ENCODE data around the gene BBS9. TPM values are rescaled to one million over a fixed set of nuclear protein-coding genes. Genes with fewer than 3 reads are reported as not detected.

BBS9 gene
- total RNA-seq, 1 donor from 2014 or later, result 18.6 TPM

- intact Hi-C loops (cut with micrococcal nuclease), result no loop called here
- Mint-ChIP-seq H3K36me3 (ENCODE audit: low read depth) (peaks cover 40% of the 10 kb centered on the region), H3K4me1 (peaks cover 8% of the 10 kb centered on the region), H3K27me3 (no peaks in the 10 kb centered on the region), H3K9me3 (no peaks in the 10 kb centered on the region), H3K4me3 (no peak overlapping the region), H3K27ac (no peak overlapping the region)
- ChIA-PET CTCF (no interaction called here), POLR2A (no interaction called here)
- TF ChIP-seq CTCF (IDR thresholded peaks at IDR 0.05), result no peak
- DNase-seq (no peak), ATAC-seq (ENCODE audit: low read depth) (no peak)
These were observed 243.8 kb downstream of the BBS9 start for GRCh38 chr7:33373195-33373594.

- Mint-ChIP-seq H3K4me3 (no peak overlapping the region), H3K27me3 (no peaks in the 10 kb centered on the region), H3K36me3 (ENCODE audit: low read depth) (peaks cover 23% of the 10 kb centered on the region), H3K4me1 (no peaks in the 10 kb centered on the region), H3K9me3 (no peaks in the 10 kb centered on the region), H3K27ac (no peak overlapping the region)
- POLR2A ChIA-PET, result no interaction called here
- ATAC-seq (ENCODE audit: low read depth), result no peak
- CTCF ChIA-PET, result no interaction called here
- no peak for DNase-seq
- no peak for TF ChIP-seq CTCF (IDR thresholded peaks at IDR 0.05)
- intact Hi-C loops (cut with micrococcal nuclease), result no loop called here
These were observed 250.6 kb downstream of the BBS9 start for GRCh38 chr7:33379891-33380525.

GRCh38 chr7:33388332-33388731, 259.0 kb downstream of the BBS9 start:
- Mint-ChIP-seq H3K36me3 (ENCODE audit: low read depth) (peaks cover 26% of the 10 kb centered on the region), H3K9me3 (no peaks in the 10 kb centered on the region), H3K27me3 (no peaks in the 10 kb centered on the region), H3K4me3 (no peak overlapping the region), H3K27ac (no peak overlapping the region), H3K4me1 (no peaks in the 10 kb centered on the region)
- DNase-seq (no peak), ATAC-seq (ENCODE audit: low read depth) (no peak)
- CTCF ChIA-PET, result no interaction called here
- POLR2A ChIA-PET, result no interaction called here
- no peak for TF ChIP-seq CTCF (IDR thresholded peaks at IDR 0.05)
- intact Hi-C loops (cut with micrococcal nuclease), result no loop called here

GRCh38 chr7:33392148-33392547, 262.8 kb downstream of the BBS9 start:
- peaks cover 4% of the 10 kb centered on the region for H3K9me3 Mint-ChIP-seq
- H3K4me3 Mint-ChIP-seq, result no peak overlapping the region
- ATAC-seq (ENCODE audit: low read depth) (no peak), DNase-seq (no peak)
- ChIA-PET CTCF (no interaction called here), POLR2A (no interaction called here)
- H3K36me3 Mint-ChIP-seq (ENCODE audit: low read depth), result peaks cover 34% of the 10 kb centered on the region
- intact Hi-C loops (cut with micrococcal nuclease), result no loop called here
- no peak for TF ChIP-seq CTCF (IDR thresholded peaks at IDR 0.05)
- H3K27me3 Mint-ChIP-seq, result no peaks in the 10 kb centered on the region
- no peak overlapping the region for H3K27ac Mint-ChIP-seq
- H3K4me1 Mint-ChIP-seq, result no peaks in the 10 kb centered on the region

- H3K27ac Mint-ChIP-seq, result no peak overlapping the region
- no peaks in the 10 kb centered on the region for H3K4me1 Mint-ChIP-seq
These were observed 264.4 kb downstream of the BBS9 start for GRCh38 chr7:33393770-33394169.

More at GRCh38 chr7:33393770-33394169, 264.4 kb downstream of the BBS9 start:
- no peak for ATAC-seq (ENCODE audit: low read depth)
- no peak for TF ChIP-seq CTCF (IDR thresholded peaks at IDR 0.05)
- H3K36me3 Mint-ChIP-seq (ENCODE audit: low read depth), result peaks cover 26% of the 10 kb centered on the region
- no peak for DNase-seq
- no peak overlapping the region for H3K4me3 Mint-ChIP-seq
- intact Hi-C loops (cut with micrococcal nuclease), result no loop called here
- POLR2A ChIA-PET, result no interaction called here
- peaks cover 4% of the 10 kb centered on the region for H3K9me3 Mint-ChIP-seq
- CTCF ChIA-PET, result no interaction called here
- H3K27me3 Mint-ChIP-seq, result no peaks in the 10 kb centered on the region
